CD14-positive monocyte (primary cell): Measurements from ENCODE around the gene IGF2. TPM values are rescaled to one million over a fixed set of nuclear protein-coding genes. Genes with fewer than 3 reads are reported as not detected.

ENCODE experiments used
- DNase-seq, 3 donors: peaks; one replicate each; pipeline ENCODE4 v3.0.0-alpha.2; 2011 to 2022
- H2AFZ ChIP-seq: 2 replicates; pipeline ENCODE4 v1.6.0; 2012; ENCODE audit warnings: mild to moderate bottlenecking, low read depth, low read length, inconsistent platforms; ENCODE audit not compliant: insufficient read depth, poor library complexity, severe bottlenecking
- H3K27ac ChIP-seq, 2 donors: 1 replicate in 1 of 2; 2 replicates in 1 of 2; pipeline ENCODE4 v1.5.1; 2012 to 2013; ENCODE audit warnings: low read length in 2 of 2, control low read depth in 1 of 2, inconsistent platforms in 1 of 2, low read depth in 1 of 2, mild to moderate bottlenecking in 1 of 2
- H3K27me3 ChIP-seq, 2 donors: one replicate each; pipeline versions ENCODE4 v1.6.0 to v1.6.1; 2011 to 2013; ENCODE audit warnings: low read length in 2 of 2; ENCODE audit not compliant: control insufficient read depth in 2 of 2, insufficient read depth in 2 of 2
- H3K36me3 ChIP-seq, 2 donors: replicated peaks in 1 of 2; 1 replicate in 1 of 2; 2 replicates in 1 of 2; pipeline versions ENCODE4 v1.5.1 to v1.6.1; 2012 to 2013; ENCODE audit warnings: low read length in 2 of 2, control low read depth in 1 of 2, inconsistent platforms in 1 of 2, mild to moderate bottlenecking in 1 of 2; ENCODE audit not compliant: insufficient read depth in 2 of 2, control insufficient read depth in 1 of 2
- H3K4me1 ChIP-seq, 2 donors: 1 replicate in 1 of 2; 2 replicates in 1 of 2; pipeline versions ENCODE4 v1.5.1 to v1.6.1; 2012 to 2013; ENCODE audit warnings: low read length in 2 of 2, control low read depth in 1 of 2, inconsistent platforms in 1 of 2, mild to moderate bottlenecking in 1 of 2, moderate library complexity in 1 of 2; ENCODE audit not compliant: insufficient read depth in 2 of 2, control insufficient read depth in 1 of 2
- H3K4me2 ChIP-seq: replicated peaks from 2 replicates; pipeline ENCODE3; 2012; ENCODE audit warnings: low read length, moderate library complexity, mild to moderate bottlenecking; ENCODE audit not compliant: poor library complexity, severe bottlenecking; ENCODE audit errors: extremely low read depth
- H3K4me3 ChIP-seq, 3 experiments: fragments of 200-600 bp in 1 of 3; sonication (generic) in 1 of 3; replicated peaks in 1 of 3; 1 replicate in 2 of 3; 2 replicates in 1 of 3; pipeline ENCODE4 v1.5.1; 2011 to 2013; ENCODE audit warnings: low read length in 3 of 3, mild to moderate bottlenecking in 3 of 3, control low read depth in 2 of 3, low read depth in 2 of 3, inconsistent platforms in 1 of 3, moderate library complexity in 1 of 3
- H3K79me2 ChIP-seq: 2 replicates; pipeline ENCODE4 v1.6.0; 2012; ENCODE audit warnings: mild to moderate bottlenecking, control low read depth, inconsistent platforms, low read length, moderate library complexity; ENCODE audit not compliant: insufficient read depth
- H3K9ac ChIP-seq: 2 replicates; pipeline ENCODE4 v1.6.0; 2017; ENCODE audit warnings: low read length, mild to moderate bottlenecking; ENCODE audit not compliant: insufficient read depth, poor library complexity, severe bottlenecking
- H3K9me3 ChIP-seq, 2 donors: replicated peaks in 1 of 2; 1 replicate in 1 of 2; 2 replicates in 1 of 2; pipeline versions ENCODE4 v1.5.1 to v1.6.1; 2012 to 2013; ENCODE audit warnings: low read length in 2 of 2, control low read depth in 1 of 2; ENCODE audit not compliant: control insufficient read depth in 1 of 2, insufficient read depth in 1 of 2
- H4K20me1 ChIP-seq: 2 replicates; pipeline ENCODE4 v1.6.0; 2012; ENCODE audit warnings: mild to moderate bottlenecking, low read length, control low read depth, moderate library complexity; ENCODE audit not compliant: insufficient read depth
- H3K27ac Mint-ChIP-seq, 7 donors: one replicate each; pipeline ENCODE4 v1.8.0; 2020; ENCODE audit warnings: mild to moderate bottlenecking in 7 of 7, mixed read lengths in 7 of 7, moderate library complexity in 6 of 7, inconsistent platforms in 2 of 7
- H3K27me3 Mint-ChIP-seq, 3 donors: one replicate each; pipeline ENCODE4 v1.8.0; 2021 to 2022; ENCODE audit warnings: low read depth in 3 of 3, mild to moderate bottlenecking in 3 of 3, mixed read lengths in 3 of 3, moderate library complexity in 3 of 3, inconsistent platforms in 1 of 3
- H3K36me3 Mint-ChIP-seq, 2 donors: one replicate each; pipeline ENCODE4 v1.8.0; 2020; ENCODE audit warnings: mixed read lengths in 2 of 2, inconsistent platforms in 1 of 2, mild to moderate bottlenecking in 1 of 2
- H3K4me1 Mint-ChIP-seq: one replicate; pipeline ENCODE4 v1.8.0; 2020; ENCODE audit warnings: mild to moderate bottlenecking, mixed read lengths
- H3K4me3 Mint-ChIP-seq, 2 donors: one replicate each; pipeline ENCODE4 v1.8.0; 2020; ENCODE audit warnings: mild to moderate bottlenecking in 2 of 2, mixed read lengths in 2 of 2, moderate library complexity in 1 of 2
- H3K9me3 Mint-ChIP-seq, 7 donors: one replicate each; pipeline ENCODE4 v1.8.0; 2020 to 2022; ENCODE audit warnings: mixed read lengths in 7 of 7, mild to moderate bottlenecking in 6 of 7, moderate library complexity in 6 of 7, inconsistent platforms in 2 of 7
- CTCF ChIP-seq: fragments of 200-600 bp; IDR thresholded peaks from one replicate; pipeline ENCODE4 v1.8.0; 2022; ENCODE audit warnings: antibody characterized with exemption, mild to moderate bottlenecking
- WGBS: methylation state at CpG from one replicate; pipeline ENCODE4 v1.1.5; 2013; ENCODE audit warnings: missing lambda C conversion rate; ENCODE audit not compliant: insufficient coverage; 5-methylcytosine and 5-hydroxymethylcytosine counted together
- intact Hi-C, 2 donors: fragments of 100-400 bp; cut with micrococcal nuclease; formaldehyde crosslinking; loops; one replicate each; pipeline versions ENCODE4 v1.15.0 to v1.15.1; 2023
- polyA plus RNA-seq, 3 donors: library from polyadenylated mRNA; depleted of rRNA in 1 of 3; unstranded in 2 of 3; stranded (reverse) in 1 of 3; fragments of 300-500 nt in 2 of 3; fragments of >200 nt in 1 of 3; fragmentation: Illumina TruSeq in 2 of 3; gene quantifications; 1 replicate in 2 of 3; 2 replicates in 1 of 3; pipeline ENCODE4 v1.2.3, GENCODE V29; 2012 to 2021

Gene IGF2
- polyA plus RNA-seq, 3 donors = not detected

- no peak overlapping the region for H3K9ac ChIP-seq
- Mint-ChIP-seq H3K4me3 (no peak overlapping the region), H3K9me3 (peaks cover 0 to 2% (median 0%) of the 10 kb centered on the region in 7 donors), H3K36me3 (no peaks in the 10 kb centered on the region), H3K4me1 (peaks cover 5% of the 10 kb centered on the region), H3K27me3 (peaks cover 3 to 10% (median 7%) of the 10 kb centered on the region in 3 donors), H3K27ac (no peak overlapping the region)
- no peaks in the 10 kb centered on the region for H3K36me3 ChIP-seq
- H3K27me3 ChIP-seq = no peaks in the 10 kb centered on the region
- intact Hi-C loops = no loop called here
- H3K4me3 ChIP-seq = no peak overlapping the region
- H3K4me2 ChIP-seq = no peak overlapping the region
- WGBS = 95% methylated on average over 23 of the region's 25 CpGs
- no peaks in the 10 kb centered on the region for H4K20me1 ChIP-seq
- no peak for DNase-seq
- H3K79me2 ChIP-seq = no peaks in the 10 kb centered on the region
- no peaks in the 10 kb centered on the region for H3K9me3 ChIP-seq
- no peak overlapping the region for H2AFZ ChIP-seq
- no peak overlapping the region for H3K27ac ChIP-seq
- no peaks in the 10 kb centered on the region for H3K4me1 ChIP-seq
- no peak for TF ChIP-seq CTCF
Measured at GRCh38 chr11:2103668-2104523, 35.3 kb downstream of the IGF2 start.

- no peak overlapping the region for H2AFZ ChIP-seq
- peaks cover 0 to 2% (median 0%) of the 10 kb centered on the region in 7 donors for H3K9me3 Mint-ChIP-seq
Measured at GRCh38 chr11:2102883-2103213, 36.3 kb downstream of the IGF2 start.

More at GRCh38 chr11:2102883-2103213, 36.3 kb downstream of the IGF2 start:
- H3K9me3 ChIP-seq = no peaks in the 10 kb centered on the region
- DNase-seq = no peak
- H3K4me1 ChIP-seq = no peaks in the 10 kb centered on the region
- Mint-ChIP-seq H3K36me3 (no peaks in the 10 kb centered on the region), H3K4me1 (peaks cover 5% of the 10 kb centered on the region), H3K27ac (no peak overlapping the region), H3K4me3 (no peak overlapping the region), H3K27me3 (peaks cover 3 to 5% (median 3%) of the 10 kb centered on the region in 3 donors)
- 20% methylated on average over 1 of the region's 2 CpGs for WGBS
- no peak overlapping the region for H3K4me3 ChIP-seq
- intact Hi-C loops = no loop called here
- H4K20me1 ChIP-seq = no peaks in the 10 kb centered on the region
- H3K4me2 ChIP-seq = no peak overlapping the region
- TF ChIP-seq CTCF = no peak
- no peaks in the 10 kb centered on the region for H3K36me3 ChIP-seq
- H3K27ac ChIP-seq = no peak overlapping the region
- no peak overlapping the region for H3K9ac ChIP-seq
- no peaks in the 10 kb centered on the region for H3K27me3 ChIP-seq
- H3K79me2 ChIP-seq = no peaks in the 10 kb centered on the region
